ENCODE measurements around the gene SOX2.
A peak's percentile ranks its signal among the peaks of the same experiment; 100 is the strongest.

The SOX2 gene

GRCh38 chr3:181704421-181705085 is 7.2 kb upstream of the SOX2 start:
- Histone ChIP-seq H3K9me3 (ENCODE audit: control insufficient read depth, low read length) (no peaks in the 10 kb centered on the region), H3K4me1 (ENCODE audit: control insufficient read depth, insufficient read depth, low read length, poor library complexity, severe bottlenecking) (peaks cover 9% of the 10 kb centered on the region), H3K27ac (ENCODE audit: insufficient read depth, low read length, poor library complexity, severe bottlenecking) (no peak overlapping the region), H3K4me3 (ENCODE audit: insufficient read depth, low read depth, low read length, poor library complexity, severe bottlenecking) (no peak overlapping the region), H3K27me3 (replicated peaks; ENCODE audit: control insufficient read depth, insufficient read depth, low read length, poor library complexity, severe bottlenecking) (peaks cover 39% of the 10 kb centered on the region), H3K36me3 (ENCODE audit: control insufficient read depth, insufficient read depth, low read length) (no peaks in the 10 kb centered on the region)
- no peak for DNase-seq

GRCh38 chr3:181705086-181705480 is 6.6 kb upstream of the SOX2 start:
- H3K27me3 ChIP-seq (replicated peaks; ENCODE audit: control insufficient read depth, insufficient read depth, low read length, poor library complexity, severe bottlenecking), result peaks cover 44% of the 10 kb centered on the region
- H3K4me1 ChIP-seq (ENCODE audit: control insufficient read depth, insufficient read depth, low read length, poor library complexity, severe bottlenecking), result peaks cover 9% of the 10 kb centered on the region
- H3K27ac ChIP-seq (ENCODE audit: insufficient read depth, low read length, poor library complexity, severe bottlenecking), result no peak overlapping the region
- no peaks in the 10 kb centered on the region for H3K9me3 ChIP-seq (ENCODE audit: control insufficient read depth, low read length)
- H3K36me3 ChIP-seq (ENCODE audit: control insufficient read depth, insufficient read depth, low read length), result no peaks in the 10 kb centered on the region
- DNase-seq, result no peak
- H3K4me3 ChIP-seq (ENCODE audit: insufficient read depth, low read depth, low read length, poor library complexity, severe bottlenecking), result no peak overlapping the region

- no peak for DNase-seq
- Histone ChIP-seq H3K4me1 (ENCODE audit: control insufficient read depth, insufficient read depth, low read length, poor library complexity, severe bottlenecking) (peaks cover 14% of the 10 kb centered on the region), H3K36me3 (ENCODE audit: control insufficient read depth, insufficient read depth, low read length) (no peaks in the 10 kb centered on the region), H3K4me3 (ENCODE audit: insufficient read depth, low read depth, low read length, poor library complexity, severe bottlenecking) (no peak overlapping the region), H3K9me3 (ENCODE audit: control insufficient read depth, low read length) (no peaks in the 10 kb centered on the region), H3K27ac (ENCODE audit: insufficient read depth, low read length, poor library complexity, severe bottlenecking) (no peak overlapping the region), H3K27me3 (replicated peaks; ENCODE audit: control insufficient read depth, insufficient read depth, low read length, poor library complexity, severe bottlenecking) (peaks cover 60% of the 10 kb centered on the region)
Measured at GRCh38 chr3:181707980-181708379, 3.7 kb upstream of the SOX2 start.

- H3K9me3 ChIP-seq (ENCODE audit: control insufficient read depth, low read length), result no peaks in the 10 kb centered on the region
- peaks cover 50% of the 10 kb centered on the region for H3K27me3 ChIP-seq (replicated peaks; ENCODE audit: control insufficient read depth, insufficient read depth, low read length, poor library complexity, severe bottlenecking)
- peak in 1 of 3 donors; percentile 24 for DNase-seq
- peaks cover 14% of the 10 kb centered on the region for H3K4me1 ChIP-seq (ENCODE audit: control insufficient read depth, insufficient read depth, low read length, poor library complexity, severe bottlenecking)
- H3K4me3 ChIP-seq (ENCODE audit: insufficient read depth, low read depth, low read length, poor library complexity, severe bottlenecking), result no peak overlapping the region
- no peak overlapping the region for H3K27ac ChIP-seq (ENCODE audit: insufficient read depth, low read length, poor library complexity, severe bottlenecking)
- no peaks in the 10 kb centered on the region for H3K36me3 ChIP-seq (ENCODE audit: control insufficient read depth, insufficient read depth, low read length)
Measured at GRCh38 chr3:181709537-181710279, 2.0 kb upstream of the SOX2 start.

GRCh38 chr3:181710345-181711291 is 1.1 kb upstream of the SOX2 start:
- H3K27me3 ChIP-seq (replicated peaks; ENCODE audit: control insufficient read depth, insufficient read depth, low read length, poor library complexity, severe bottlenecking), result peaks cover 47% of the 10 kb centered on the region
- peaks cover 14% of the 10 kb centered on the region for H3K4me1 ChIP-seq (ENCODE audit: control insufficient read depth, insufficient read depth, low read length, poor library complexity, severe bottlenecking)
- no peaks in the 10 kb centered on the region for H3K36me3 ChIP-seq (ENCODE audit: control insufficient read depth, insufficient read depth, low read length)
- no peak overlapping the region for H3K4me3 ChIP-seq (ENCODE audit: insufficient read depth, low read depth, low read length, poor library complexity, severe bottlenecking)
- no peak for DNase-seq
- H3K9me3 ChIP-seq (ENCODE audit: control insufficient read depth, low read length), result no peaks in the 10 kb centered on the region
- no peak overlapping the region for H3K27ac ChIP-seq (ENCODE audit: insufficient read depth, low read length, poor library complexity, severe bottlenecking)

- Histone ChIP-seq H3K27ac (ENCODE audit: insufficient read depth, low read length, poor library complexity, severe bottlenecking) (no peak overlapping the region), H3K9me3 (ENCODE audit: control insufficient read depth, low read length) (no peaks in the 10 kb centered on the region), H3K36me3 (ENCODE audit: control insufficient read depth, insufficient read depth, low read length) (no peaks in the 10 kb centered on the region), H3K4me3 (ENCODE audit: insufficient read depth, low read depth, low read length, poor library complexity, severe bottlenecking) (peak overlapping the region; percentile 24), H3K27me3 (replicated peaks; ENCODE audit: control insufficient read depth, insufficient read depth, low read length, poor library complexity, severe bottlenecking) (peaks cover 51% of the 10 kb centered on the region), H3K4me1 (ENCODE audit: control insufficient read depth, insufficient read depth, low read length, poor library complexity, severe bottlenecking) (peaks cover 14% of the 10 kb centered on the region)
- no peak for DNase-seq
Measured at GRCh38 chr3:181712226-181712552, 464 bp downstream of the SOX2 start.

- H3K27me3 ChIP-seq (replicated peaks; ENCODE audit: control insufficient read depth, insufficient read depth, low read length, poor library complexity, severe bottlenecking), result peaks cover 56% of the 10 kb centered on the region
- peaks cover 14% of the 10 kb centered on the region for H3K4me1 ChIP-seq (ENCODE audit: control insufficient read depth, insufficient read depth, low read length, poor library complexity, severe bottlenecking)
- no peaks in the 10 kb centered on the region for H3K36me3 ChIP-seq (ENCODE audit: control insufficient read depth, insufficient read depth, low read length)
- DNase-seq, result no peak
- H3K9me3 ChIP-seq (ENCODE audit: control insufficient read depth, low read length), result no peaks in the 10 kb centered on the region
- no peak overlapping the region for H3K27ac ChIP-seq (ENCODE audit: insufficient read depth, low read length, poor library complexity, severe bottlenecking)
- peak overlapping the region; percentile 24 for H3K4me3 ChIP-seq (ENCODE audit: insufficient read depth, low read depth, low read length, poor library complexity, severe bottlenecking)
Measured at GRCh38 chr3:181712553-181713279, 991 bp downstream of the SOX2 start.

GRCh38 chr3:181713280-181713647 is 1.5 kb downstream of the SOX2 start:
- Histone ChIP-seq H3K27ac (ENCODE audit: insufficient read depth, low read length, poor library complexity, severe bottlenecking) (no peak overlapping the region), H3K9me3 (ENCODE audit: control insufficient read depth, low read length) (no peaks in the 10 kb centered on the region), H3K36me3 (ENCODE audit: control insufficient read depth, insufficient read depth, low read length) (no peaks in the 10 kb centered on the region), H3K27me3 (replicated peaks; ENCODE audit: control insufficient read depth, insufficient read depth, low read length, poor library complexity, severe bottlenecking) (peaks cover 58% of the 10 kb centered on the region), H3K4me3 (ENCODE audit: insufficient read depth, low read depth, low read length, poor library complexity, severe bottlenecking) (no peak overlapping the region), H3K4me1 (ENCODE audit: control insufficient read depth, insufficient read depth, low read length, poor library complexity, severe bottlenecking) (peaks cover 14% of the 10 kb centered on the region)
- DNase-seq, result no peak

- Histone ChIP-seq H3K27me3 (replicated peaks; ENCODE audit: control insufficient read depth, insufficient read depth, low read length, poor library complexity, severe bottlenecking) (peaks cover 61% of the 10 kb centered on the region), H3K27ac (ENCODE audit: insufficient read depth, low read length, poor library complexity, severe bottlenecking) (no peak overlapping the region), H3K36me3 (ENCODE audit: control insufficient read depth, insufficient read depth, low read length) (no peaks in the 10 kb centered on the region), H3K9me3 (ENCODE audit: control insufficient read depth, low read length) (no peaks in the 10 kb centered on the region), H3K4me1 (ENCODE audit: control insufficient read depth, insufficient read depth, low read length, poor library complexity, severe bottlenecking) (peaks cover 14% of the 10 kb centered on the region), H3K4me3 (ENCODE audit: insufficient read depth, low read depth, low read length, poor library complexity, severe bottlenecking) (no peak overlapping the region)
- no peak for DNase-seq
Measured at GRCh38 chr3:181713676-181714612, 2.2 kb downstream of the SOX2 start.

Measured in effector memory CD4-positive, alpha-beta T cell (primary cell).